Tibial artery (tissue), 4 donors: Measurements from ENCODE around the gene TRMU.
A peak's percentile ranks its signal among the peaks of the same experiment; 100 is the strongest.

Experiments used
- DNase-seq, 2 donors: peaks; one replicate each; pipeline ENCODE4 v3.0.0-alpha.2; 2019
- H3K27ac ChIP-seq, 2 donors: fragments of 200-600 bp; sonication (generic) in 1 of 2; 1 replicate in 1 of 2; 2 replicates in 1 of 2; pipeline ENCODE4 v1.5.1; 2018 to 2019; ENCODE audit warnings: mild to moderate bottlenecking in 1 of 2
- H3K27me3 ChIP-seq, 2 donors: fragments of 200-600 bp; sonication (generic) in 1 of 2; one replicate each; pipeline versions ENCODE4 v1.5.1 to v1.6.0; 2016 to 2019
- H3K36me3 ChIP-seq, 3 donors: fragments of 200-600 bp; sonication (generic) in 2 of 3; one replicate each; pipeline ENCODE4 v1.5.1; 2016 to 2019; ENCODE audit warnings: mild to moderate bottlenecking in 2 of 3
- H3K4me1 ChIP-seq, 4 donors: fragments of 200-600 bp; sonication (generic) in 2 of 4; 1 replicate in 3 of 4; 2 replicates in 1 of 4; pipeline ENCODE4 v1.5.1; 2016 to 2019
- H3K4me3 ChIP-seq, 2 donors: fragments of 200-600 bp; sonication (generic) in 1 of 2; 1 replicate in 1 of 2; 2 replicates in 1 of 2; pipeline ENCODE4 v1.5.1; 2018 to 2019; ENCODE audit warnings: mild to moderate bottlenecking in 2 of 2
- H3K9me3 ChIP-seq, 3 donors: fragments of 200-600 bp; sonication (generic) in 1 of 3; one replicate each; pipeline ENCODE4 v1.5.1; 2016 to 2019
- CTCF ChIP-seq, 2 experiments: fragments of 200-600 bp in 1 of 2; fragments of 450-650 bp in 1 of 2; IDR thresholded peaks; one replicate each; pipeline ENCODE4 v1.5.1; 2017 to 2019; ENCODE audit warnings: antibody characterized with exemption in 2 of 2, mild to moderate bottlenecking in 1 of 2, moderate library complexity in 1 of 2
- intact Hi-C: fragments of 100-400 bp; cut with DNase I; formaldehyde crosslinking; loops from one replicate; pipeline ENCODE4 v1.15.0; 2023; ENCODE audit warnings: low total_unique reads

Gene TRMU

GRCh38 chr22:46390105-46390651 lies 54.7 kb downstream of the TRMU start:
- DNase-seq = no peak
- no peak for TF ChIP-seq CTCF (IDR thresholded peaks at IDR 0.05)
- Histone ChIP-seq H3K27me3 (peaks cover 0 to 2% of the 10 kb centered on the region in 2 donors), H3K4me1 (peaks cover 0 to 7% (median 0%) of the 10 kb centered on the region in 4 donors), H3K4me3 (no peak overlapping the region), H3K36me3 (no peaks in the 10 kb centered on the region), H3K9me3 (no peaks in the 10 kb centered on the region), H3K27ac (no peak overlapping the region)
- intact Hi-C loops = no loop called here

GRCh38 chr22:46390652-46391301 lies 55.3 kb downstream of the TRMU start:
- peak; percentile 15 to 19 for TF ChIP-seq CTCF (IDR thresholded peaks at IDR 0.05)
- Histone ChIP-seq H3K36me3 (no peaks in the 10 kb centered on the region), H3K27ac (no peak overlapping the region), H3K27me3 (peaks cover 0 to 2% of the 10 kb centered on the region in 2 donors), H3K4me1 (peaks cover 0 to 7% (median 0%) of the 10 kb centered on the region in 4 donors), H3K9me3 (no peaks in the 10 kb centered on the region), H3K4me3 (peak overlapping the region in 1 of 2 donors; percentile 9)
- DNase-seq = peak; percentile 44 to 75
- intact Hi-C loops = no loop called here

DNA sequence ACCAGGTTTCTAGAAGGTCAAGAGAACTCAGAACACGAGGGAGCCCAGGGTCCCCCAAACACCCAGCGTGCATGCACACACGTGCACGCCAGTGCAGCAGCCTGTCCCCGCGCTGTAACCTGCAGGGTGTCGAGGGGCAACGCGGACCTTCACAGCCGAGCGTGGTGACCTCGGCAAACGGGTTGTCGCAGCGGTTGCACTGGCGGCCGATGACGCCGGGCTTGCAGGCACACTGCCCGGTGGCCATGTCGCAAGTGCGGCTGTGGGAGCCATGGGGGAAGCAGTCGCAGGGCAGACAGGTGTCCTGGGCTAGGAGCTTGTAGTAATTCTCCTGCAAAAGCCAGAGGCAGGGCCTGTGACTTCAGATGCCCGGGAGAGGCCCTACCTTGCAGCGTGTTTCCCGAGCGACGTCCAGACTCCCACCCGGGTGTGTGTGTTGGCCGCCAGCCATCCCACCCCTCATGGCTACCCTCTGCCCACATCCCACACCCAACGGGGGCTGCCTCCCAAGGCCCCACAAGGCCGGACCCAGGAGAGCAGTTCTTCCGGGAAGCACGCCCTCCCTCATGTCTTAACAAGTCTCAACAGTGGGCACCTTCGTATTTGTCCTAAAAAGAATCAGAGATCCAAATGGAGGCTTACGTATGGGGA lies 56.1 kb downstream of the TRMU start:
- DNase-seq = no peak
- H3K27me3 ChIP-seq = peaks cover 0 to 2% of the 10 kb centered on the region in 2 donors
- H3K4me3 ChIP-seq = no peak overlapping the region
- H3K36me3 ChIP-seq = no peaks in the 10 kb centered on the region
- TF ChIP-seq CTCF (IDR thresholded peaks at IDR 0.05) = no peak
- H3K27ac ChIP-seq = no peak overlapping the region
- peaks cover 0 to 7% (median 0%) of the 10 kb centered on the region in 4 donors for H3K4me1 ChIP-seq
- H3K9me3 ChIP-seq = no peaks in the 10 kb centered on the region
- intact Hi-C loops = no loop called here

GRCh38 chr22:46392137-46392844 lies 56.8 kb downstream of the TRMU start:
- H3K4me1 ChIP-seq = peaks cover 0 to 7% (median 0%) of the 10 kb centered on the region in 4 donors
- intact Hi-C loops = no loop called here
- H3K27ac ChIP-seq = no peak overlapping the region
- no peak for DNase-seq
- no peaks in the 10 kb centered on the region for H3K9me3 ChIP-seq
- H3K36me3 ChIP-seq = no peaks in the 10 kb centered on the region
- no peak overlapping the region for H3K4me3 ChIP-seq
- TF ChIP-seq CTCF (IDR thresholded peaks at IDR 0.05) = no peak
- H3K27me3 ChIP-seq = peaks cover 0 to 2% of the 10 kb centered on the region in 2 donors

DNA sequence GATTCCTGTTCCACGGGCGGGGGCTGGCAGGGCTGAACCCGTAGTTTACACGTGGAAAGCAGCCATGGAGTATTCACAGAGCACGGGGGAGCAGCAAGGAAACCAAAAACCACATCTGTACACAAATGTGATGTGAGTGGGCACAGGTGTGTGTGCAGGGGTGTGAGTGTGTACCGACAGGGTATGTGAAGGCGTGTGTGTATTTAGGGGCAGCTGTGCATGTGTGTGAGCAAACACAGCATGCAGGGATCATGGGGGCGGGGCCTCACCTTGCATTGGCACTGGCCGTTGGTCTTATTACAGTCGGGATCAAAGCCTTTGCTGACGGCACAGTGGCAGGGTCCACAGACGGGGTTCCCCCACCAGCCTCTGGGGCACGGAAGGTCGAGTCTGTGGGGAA lies 58.4 kb downstream of the TRMU start:
- Histone ChIP-seq H3K9me3 (no peaks in the 10 kb centered on the region), H3K36me3 (no peaks in the 10 kb centered on the region), H3K27me3 (peaks cover 0 to 2% of the 10 kb centered on the region in 2 donors), H3K27ac (no peak overlapping the region), H3K4me1 (peaks cover 0 to 7% (median 0%) of the 10 kb centered on the region in 4 donors), H3K4me3 (no peak overlapping the region)
- no peak for DNase-seq
- intact Hi-C loops = no loop called here
- TF ChIP-seq CTCF (IDR thresholded peaks at IDR 0.05) = no peak
